H1 (cell line): ENCODE data around the gene HDAC3. TPM values are rescaled to one million over a fixed set of nuclear protein-coding genes. Genes with fewer than 3 reads are reported as not detected.

Experiments
- CEBPB ChIP-seq: IDR thresholded peaks from 2 replicates; pipeline ENCODE4 v1.6.1; 2012; ENCODE audit warnings: low read depth, low read length
- E2F6 ChIP-seq: IDR thresholded peaks from 2 replicates; pipeline ENCODE4 v1.6.1; 2012; ENCODE audit warnings: inconsistent platforms
- EZH2 ChIP-seq: fragments of 200-600 bp; sonication (generic); IDR thresholded peaks from 2 replicates; pipeline ENCODE4 v1.7.1; 2012; ENCODE audit warnings: low read depth, mild to moderate bottlenecking, moderate library complexity, low read length, inconsistent platforms; ENCODE audit not compliant: severe bottlenecking
- KDM5A ChIP-seq: fragments of 200-600 bp; IDR thresholded peaks from 2 replicates; pipeline ENCODE4 v1.7.1; 2012; ENCODE audit warnings: mild to moderate bottlenecking, low read length, inconsistent platforms, mixed read lengths
- NRF1 ChIP-seq: IDR thresholded peaks from 2 replicates; pipeline ENCODE4 v1.6.1; 2011; ENCODE audit warnings: mild to moderate bottlenecking, low read depth, low read length, improper control_type of control experiment
- RBBP5 ChIP-seq: IDR thresholded peaks from 2 replicates; pipeline ENCODE4 v1.7.1; 2012; ENCODE audit warnings: low read depth, mild to moderate bottlenecking, inconsistent platforms, low read length, moderate library complexity, borderline replicate concordance
- SRF ChIP-seq: IDR thresholded peaks from 2 replicates; pipeline ENCODE4 v1.6.1; 2011; ENCODE audit warnings: mild to moderate bottlenecking, low read depth, low read length, moderate library complexity
- TBP ChIP-seq: IDR thresholded peaks from 2 replicates; pipeline ENCODE4 v1.6.1; 2011; ENCODE audit warnings: low read depth, low read length, improper control_type of control experiment
- polyA plus RNA-seq, 7 experiments: library from polyadenylated mRNA; depleted of rRNA in 3 of 7; stranded (reverse) in 5 of 7; unstranded in 2 of 7; fragments of >200 nt in 5 of 7; fragments of 200-250 nt in 2 of 7; gene quantifications; 1 replicate in 5 of 7; 2 replicates in 1 of 7; 4 replicates in 1 of 7; pipeline versions ENCODE4 v1.2.1 to v1.2.3, GENCODE V29; 2011 to 2013; ENCODE audit warnings: missing spikeins in 2 of 7, mixed read lengths in 2 of 7
- total RNA-seq: library from RNA; stranded (reverse); fragmentation: NEBNext Ultra II Directional; extraction: Animal tissue kit (Norgen Biotek cat#: 25700); gene quantifications from 2 replicates; pipeline ENCODE4 v1.2.1, GENCODE V29; 2021

Gene HDAC3
- total and polyA plus RNA-seq, 2 of the 8 experiments (the other 6 are each of a cell fraction or from before 2014, with no cell fraction given), result 99.0 to 120 TPM

- no peak for TF ChIP-seq CEBPB
- TF ChIP-seq TBP, result no peak
- TF ChIP-seq RBBP5, result no peak
- TF ChIP-seq E2F6, result no peak
- no peak for TF ChIP-seq KDM5A
- no peak for TF ChIP-seq EZH2
- TF ChIP-seq NRF1, result no peak
- TF ChIP-seq SRF, result no peak
Measured at GRCh38 chr5:141598391-141599345, 38.0 kb downstream of the HDAC3 start (continued).
